GM18507 (cell line): ENCODE results near the gene DENND6B.

Experiments used
- DNase-seq: peaks from one replicate; pipeline ENCODE4 v3.0.0; 2011; ENCODE audit warnings: low read depth; ENCODE audit not compliant: insufficient read length; ENCODE audit errors: extremely low spot score
- FAIRE-seq: peaks from 2 replicates; lab custom pipeline; 2011; peaks lifted over from hg19 to GRCh38; lab: Jason Lieb, UNC

The DENND6B gene

DNA sequence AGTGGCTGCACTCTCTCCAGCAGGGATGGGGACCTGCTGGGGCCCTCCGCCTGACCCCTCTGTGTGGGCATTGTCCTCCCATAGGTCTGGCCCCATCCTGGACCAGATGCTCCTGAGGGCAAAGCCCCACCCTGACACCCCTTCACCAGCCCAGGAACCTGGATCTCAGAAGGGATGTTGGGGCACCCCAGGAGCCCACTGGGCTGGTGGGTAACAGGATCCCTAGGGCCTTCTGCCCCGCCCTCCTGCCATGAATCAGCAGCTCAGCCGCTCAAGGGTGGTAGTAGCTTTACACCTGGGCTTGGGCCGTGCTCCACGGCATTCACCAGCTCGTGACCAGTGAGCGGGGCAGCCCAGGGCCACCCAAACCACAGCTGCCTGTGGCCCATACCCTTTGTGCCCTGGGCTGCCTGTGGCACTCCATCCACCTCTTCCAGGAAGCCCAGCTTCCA, 64.3 kb downstream of the DENND6B start:
- FAIRE-seq (no peak), DNase-seq (no peak)

DNA sequence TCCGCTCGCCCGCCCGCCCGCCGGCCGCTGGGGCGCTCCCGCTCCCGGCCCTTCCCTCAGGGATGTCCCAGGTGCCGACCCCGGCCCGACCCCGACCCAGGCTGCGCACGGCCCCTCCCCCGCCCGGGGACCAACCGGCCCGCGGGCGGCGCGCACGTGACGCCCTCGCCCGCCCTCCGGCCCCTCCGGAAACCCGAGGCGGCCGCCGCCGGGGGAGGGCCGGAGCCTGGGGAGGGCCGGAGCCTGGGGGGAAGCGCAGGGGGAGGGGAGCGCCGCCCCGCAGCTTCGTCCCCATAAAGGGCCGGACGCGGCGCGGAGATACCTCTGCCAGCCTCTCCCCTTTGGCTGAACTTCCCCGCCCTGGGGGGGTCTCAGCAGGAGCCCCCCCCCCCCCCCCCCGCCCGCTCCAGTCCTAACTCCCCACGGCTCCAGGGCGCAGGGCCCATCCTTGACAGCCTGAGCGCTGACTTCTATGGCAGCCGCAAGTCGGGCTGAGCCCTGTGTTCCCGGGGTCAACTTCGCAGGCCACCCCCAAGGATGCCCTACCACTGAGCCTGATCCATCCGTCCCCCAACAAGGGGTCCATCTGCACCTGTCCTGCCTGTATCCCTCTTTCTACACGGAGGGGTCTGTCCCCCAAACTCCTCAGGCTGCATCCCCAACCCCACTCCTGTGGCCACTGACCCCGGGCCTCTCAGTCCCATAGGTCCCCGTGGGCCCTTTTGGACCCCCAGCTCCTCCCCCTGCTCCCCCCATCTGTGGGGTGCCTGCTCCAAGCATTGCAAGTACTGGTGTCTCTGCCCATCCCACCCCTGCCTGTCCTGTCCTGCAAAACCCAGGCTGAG, 65.0 kb downstream of the DENND6B start, which contains the start of gene MAPK12:
TSS of gene MAPK12 (minus strand) at position 69 of the 845 bp plus-strand sequence. CDS start 174 bp downstream, outside the sequence.
- FAIRE-seq, result no peak
- peak; percentile 68 for DNase-seq

GRCh38 chr22:50260801-50261614, 65.8 kb downstream of the DENND6B start:
- DNase-seq (no peak), FAIRE-seq (peak; percentile 56)

DNA sequence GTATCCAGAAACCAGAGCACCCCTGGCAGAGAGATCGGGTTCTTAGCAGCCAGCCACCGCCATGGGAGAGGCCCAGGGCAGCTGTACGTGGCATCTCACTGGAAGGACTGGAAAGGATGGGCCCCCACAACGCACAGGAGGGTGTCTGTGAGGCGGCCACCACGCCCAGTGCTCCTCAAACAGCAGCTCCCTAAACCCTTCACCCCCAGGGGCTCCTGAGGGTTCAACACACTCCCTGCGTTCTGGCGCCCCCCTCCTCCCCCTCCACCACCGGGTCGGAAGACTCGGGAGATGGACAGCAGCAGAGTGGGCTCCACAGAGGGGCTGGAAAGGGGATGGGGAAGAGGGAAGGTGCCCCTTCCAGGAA, 66.4 kb downstream of the DENND6B start:
- DNase-seq (no peak), FAIRE-seq (no peak)

DNA sequence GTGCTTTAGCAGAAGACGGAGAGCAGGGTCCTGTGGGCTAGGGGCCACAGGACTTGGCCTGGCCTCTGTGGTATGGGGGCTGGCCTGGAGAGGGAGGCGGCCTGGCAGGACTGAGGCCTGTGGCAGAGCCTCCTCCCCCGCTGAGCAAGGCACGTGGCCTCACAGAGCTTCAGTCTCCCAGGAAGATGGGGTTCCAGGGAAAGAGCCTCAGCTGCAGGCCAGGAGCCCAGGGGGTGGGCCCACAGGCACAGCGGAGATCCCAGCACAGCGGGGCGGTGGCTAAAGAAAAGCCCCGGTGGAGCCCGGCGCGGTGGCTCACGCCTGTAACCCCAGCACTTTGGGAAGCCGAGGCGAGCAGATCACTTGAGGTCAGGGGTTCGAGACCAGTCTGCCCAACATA, 67.5 kb downstream of the DENND6B start:
- DNase-seq, result no peak
- FAIRE-seq, result no peak
